ENCODE data around the gene CDKL4. TPM values are rescaled to one million over a fixed set of nuclear protein-coding genes. Genes with fewer than 3 reads are reported as not detected.
"Not testable (repeated sequence)": the region's sequence is repeated elsewhere in the genome, so short reads cannot be mapped to it uniquely, and the experiment has no call there.

CDKL4 gene
- total and polyA plus RNA-seq, 4 donors: 0.88 to 1.3 TPM; not detected in 2

DNA sequence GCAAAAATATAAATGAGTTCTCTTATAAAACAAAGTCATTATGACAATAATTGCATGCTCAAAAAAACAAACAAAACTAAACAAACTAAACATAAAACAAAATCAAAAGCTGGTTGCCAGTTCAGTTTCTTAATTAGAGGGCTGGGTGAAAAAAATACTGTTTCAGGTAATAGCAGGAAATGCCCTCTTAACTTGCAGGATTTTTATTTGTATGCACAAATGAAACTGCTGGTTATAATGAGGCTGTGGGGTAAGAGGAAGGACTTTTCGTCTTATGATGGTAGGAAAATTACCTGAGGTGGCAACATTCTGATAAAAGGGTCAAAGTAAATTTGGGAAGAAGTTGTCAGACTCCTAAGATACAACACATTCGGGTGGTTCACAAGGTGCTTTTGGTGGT is 21.5 kb upstream of the CDKL4 start:
- no peak for DNase-seq
- Histone ChIP-seq H3K4me3 (ENCODE audit: low read length in 2 of 2) (no peak overlapping the region), H3K27me3 (ENCODE audit: control insufficient read depth in 1 of 2, insufficient read depth in 2 of 2, low read length in 1 of 2) (no peaks in the 10 kb centered on the region), H3K27ac (ENCODE audit: low read depth in 1 of 2, low read length in 2 of 2) (no peak overlapping the region), H3K36me3 (ENCODE audit: control insufficient read depth in 1 of 2, insufficient read depth in 2 of 2, low read length in 1 of 2) (no peaks in the 10 kb centered on the region), H3K9me3 (ENCODE audit: control insufficient read depth, low read length) (no peaks in the 10 kb centered on the region), H3K4me1 (ENCODE audit: control insufficient read depth in 1 of 2, insufficient read depth in 2 of 2, low read length in 2 of 2) (peaks cover 0 to 5% of the 10 kb centered on the region in 2 donors)
- 88% methylated on average over 2 of the region's 2 CpGs for WGBS, 2 donors
- no peak for ATAC-seq (ENCODE audit: low FRiP score)
- intact Hi-C loops (cut with DNase I): no loop called here

GRCh38 chr2:39264733-39265132 is 21.0 kb upstream of the CDKL4 start:
- intact Hi-C loops (cut with DNase I): no loop called here
- Histone ChIP-seq H3K27me3 (ENCODE audit: control insufficient read depth in 1 of 2, insufficient read depth in 2 of 2, low read length in 1 of 2) (no peaks in the 10 kb centered on the region), H3K27ac (ENCODE audit: low read depth in 1 of 2, low read length in 2 of 2) (no peak overlapping the region), H3K9me3 (ENCODE audit: control insufficient read depth, low read length) (no peaks in the 10 kb centered on the region), H3K4me3 (ENCODE audit: low read length in 2 of 2) (no peak overlapping the region), H3K36me3 (ENCODE audit: control insufficient read depth in 1 of 2, insufficient read depth in 2 of 2, low read length in 1 of 2) (peaks cover 0 to 2% of the 10 kb centered on the region in 2 donors), H3K4me1 (ENCODE audit: control insufficient read depth in 1 of 2, insufficient read depth in 2 of 2, low read length in 2 of 2) (peaks cover 0 to 5% of the 10 kb centered on the region in 2 donors)
- ATAC-seq (ENCODE audit: low FRiP score) (no peak), DNase-seq (no peak)
- WGBS, 2 donors: 79 to 91% methylated on average over 1 of the region's 1 CpG

- no peak for DNase-seq
- WGBS, 2 donors: 96 to 98% methylated on average over 4 of the region's 4 CpGs
Observed at GRCh38 chr2:39260087-39260486, 16.3 kb upstream of the CDKL4 start.

GRCh38 chr2:39256040-39256439 is 12.3 kb upstream of the CDKL4 start:
- no peaks in the 10 kb centered on the region for H3K4me1 ChIP-seq (ENCODE audit: control insufficient read depth in 1 of 2, insufficient read depth in 2 of 2, low read length in 2 of 2)
- H3K9me3 ChIP-seq (ENCODE audit: control insufficient read depth, low read length): no peaks in the 10 kb centered on the region
- intact Hi-C loops (cut with DNase I): no loop called here
- no peaks in the 10 kb centered on the region for H3K27me3 ChIP-seq (ENCODE audit: control insufficient read depth in 1 of 2, insufficient read depth in 2 of 2, low read length in 1 of 2)
- DNase-seq: no peak
- no peak for ATAC-seq (ENCODE audit: low FRiP score)
- H3K4me3 ChIP-seq (ENCODE audit: low read length in 2 of 2): no peak overlapping the region
- H3K27ac ChIP-seq (ENCODE audit: low read depth in 1 of 2, low read length in 2 of 2): no peak overlapping the region
- H3K36me3 ChIP-seq (ENCODE audit: control insufficient read depth in 1 of 2, insufficient read depth in 2 of 2, low read length in 1 of 2): peaks cover 0 to 4% of the 10 kb centered on the region in 2 donors

More at GRCh38 chr2:39260087-39260486, 16.3 kb upstream of the CDKL4 start:
- H3K4me1 ChIP-seq (ENCODE audit: control insufficient read depth in 1 of 2, insufficient read depth in 2 of 2, low read length in 2 of 2): no peaks in the 10 kb centered on the region
- H3K36me3 ChIP-seq (ENCODE audit: control insufficient read depth in 1 of 2, insufficient read depth in 2 of 2, low read length in 1 of 2): peaks cover 0 to 4% of the 10 kb centered on the region in 2 donors
- no peak overlapping the region for H3K27ac ChIP-seq (ENCODE audit: low read depth in 1 of 2, low read length in 2 of 2)
- no peak overlapping the region for H3K4me3 ChIP-seq (ENCODE audit: low read length in 2 of 2)
- ATAC-seq (ENCODE audit: low FRiP score): no peak
- intact Hi-C loops (cut with DNase I): no loop called here
- no peaks in the 10 kb centered on the region for H3K27me3 ChIP-seq (ENCODE audit: control insufficient read depth in 1 of 2, insufficient read depth in 2 of 2, low read length in 1 of 2)
- H3K9me3 ChIP-seq (ENCODE audit: control insufficient read depth, low read length): no peaks in the 10 kb centered on the region

DNA sequence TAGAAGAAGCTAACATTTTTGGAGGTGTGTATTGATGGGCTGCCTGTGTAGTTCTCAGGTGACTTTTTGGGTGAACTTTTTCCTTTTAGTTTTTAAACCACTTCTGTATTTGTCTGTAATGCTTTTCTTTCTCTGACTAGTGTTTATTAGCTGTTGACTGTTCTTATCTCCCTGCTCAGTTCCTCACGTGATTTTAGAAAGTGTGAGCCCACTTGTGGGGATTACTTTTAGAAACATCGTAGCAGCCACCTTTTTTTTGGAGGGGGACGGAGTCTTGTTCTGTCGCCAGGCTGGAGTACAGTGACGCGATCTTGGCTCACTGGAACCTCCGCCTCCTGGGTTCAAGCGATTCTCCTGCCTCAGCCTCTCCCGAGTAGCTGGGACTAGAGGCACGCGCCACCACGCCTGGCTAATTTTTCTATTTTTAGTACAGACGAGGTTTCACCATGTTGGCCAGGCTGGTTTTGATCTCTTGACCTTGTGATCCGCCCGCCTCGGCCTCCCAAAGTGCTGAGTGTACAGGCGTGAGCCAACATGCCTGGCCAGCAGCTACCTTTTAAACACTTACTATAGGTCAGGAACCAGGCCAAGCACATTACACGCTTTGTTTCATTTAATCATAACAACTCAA is 9.2 kb upstream of the CDKL4 start:
- 85% methylated on average over 18 of the region's 18 CpGs for WGBS, 2 donors
- Histone ChIP-seq H3K36me3 (ENCODE audit: control insufficient read depth in 1 of 2, insufficient read depth in 2 of 2, low read length in 1 of 2) (peaks cover 2 to 5% of the 10 kb centered on the region in 2 donors), H3K27ac (ENCODE audit: low read depth in 1 of 2, low read length in 2 of 2) (no peak overlapping the region)

DNA sequence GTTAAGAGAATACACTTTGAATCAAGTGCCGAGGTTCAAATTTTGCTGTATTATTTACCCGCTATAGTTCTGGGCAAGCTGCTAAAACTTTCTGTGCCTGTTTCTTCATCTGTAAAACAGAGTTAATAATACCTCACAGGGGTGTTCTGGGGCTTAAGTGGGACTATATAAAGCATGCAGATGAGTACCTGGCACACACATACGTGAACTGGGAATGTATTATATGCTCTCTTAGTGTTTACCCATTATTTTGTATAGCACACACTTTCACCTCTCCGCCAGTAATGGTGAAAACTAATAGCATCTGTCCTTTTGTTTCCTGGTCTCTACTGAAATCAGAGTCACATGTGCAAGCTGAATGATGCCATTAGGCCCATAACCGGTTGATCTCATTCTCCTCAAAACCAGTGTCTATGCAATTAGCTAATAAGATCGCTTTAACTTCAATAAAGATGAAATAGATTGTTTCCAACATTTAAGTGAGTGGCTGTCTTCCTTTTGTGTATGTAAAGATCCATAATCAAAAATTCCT is 3.8 kb upstream of the CDKL4 start:
- Histone ChIP-seq H3K9me3 (ENCODE audit: control insufficient read depth, low read length) (no peaks in the 10 kb centered on the region), H3K27me3 (ENCODE audit: control insufficient read depth in 1 of 2, insufficient read depth in 2 of 2, low read length in 1 of 2) (no peaks in the 10 kb centered on the region), H3K4me1 (ENCODE audit: control insufficient read depth in 1 of 2, insufficient read depth in 2 of 2, low read length in 2 of 2) (no peaks in the 10 kb centered on the region), H3K36me3 (ENCODE audit: control insufficient read depth in 1 of 2, insufficient read depth in 2 of 2, low read length in 1 of 2) (peaks cover 0 to 5% of the 10 kb centered on the region in 2 donors), H3K4me3 (ENCODE audit: low read length in 2 of 2) (no peak overlapping the region), H3K27ac (ENCODE audit: low read depth in 1 of 2, low read length in 2 of 2) (no peak overlapping the region)
- no peak for DNase-seq
- WGBS, 2 donors: 71 to 85% methylated on average over 6 of the region's 6 CpGs
- ATAC-seq (ENCODE audit: low FRiP score): no peak
- intact Hi-C loops (cut with DNase I): no loop called here

More for the DNA sequence above, 9.2 kb upstream of the CDKL4 start:
- no peaks in the 10 kb centered on the region for H3K4me1 ChIP-seq (ENCODE audit: control insufficient read depth in 1 of 2, insufficient read depth in 2 of 2, low read length in 2 of 2)
- DNase-seq: no peak
- H3K9me3 ChIP-seq (ENCODE audit: control insufficient read depth, low read length): no peaks in the 10 kb centered on the region
- no peaks in the 10 kb centered on the region for H3K27me3 ChIP-seq (ENCODE audit: control insufficient read depth in 1 of 2, insufficient read depth in 2 of 2, low read length in 1 of 2)
- no peak for ATAC-seq (ENCODE audit: low FRiP score)
- H3K4me3 ChIP-seq (ENCODE audit: low read length in 2 of 2): no peak overlapping the region
- intact Hi-C loops (cut with DNase I): no loop called here

GRCh38 chr2:39246382-39246980 is 2.7 kb upstream of the CDKL4 start:
- 89 to 93% methylated on average over 1 of the region's 1 CpG for WGBS, 2 donors
- H3K27ac ChIP-seq (ENCODE audit: low read depth in 1 of 2, low read length in 2 of 2): no peak overlapping the region
- H3K27me3 ChIP-seq (ENCODE audit: control insufficient read depth in 1 of 2, insufficient read depth in 2 of 2, low read length in 1 of 2): no peaks in the 10 kb centered on the region
- DNase-seq (no peak), ATAC-seq (ENCODE audit: low FRiP score) (no peak)
- peaks cover 0 to 5% of the 10 kb centered on the region in 2 donors for H3K36me3 ChIP-seq (ENCODE audit: control insufficient read depth in 1 of 2, insufficient read depth in 2 of 2, low read length in 1 of 2)
- no peak overlapping the region for H3K4me3 ChIP-seq (ENCODE audit: low read length in 2 of 2)
- H3K9me3 ChIP-seq (ENCODE audit: control insufficient read depth, low read length): no peaks in the 10 kb centered on the region
- intact Hi-C loops (cut with DNase I): no loop called here
- no peaks in the 10 kb centered on the region for H3K4me1 ChIP-seq (ENCODE audit: control insufficient read depth in 1 of 2, insufficient read depth in 2 of 2, low read length in 2 of 2)

- H3K36me3 ChIP-seq (ENCODE audit: control insufficient read depth in 1 of 2, insufficient read depth in 2 of 2, low read length in 1 of 2); DNase-seq; ATAC-seq (ENCODE audit: low FRiP score); H3K4me1 ChIP-seq (ENCODE audit: control insufficient read depth in 1 of 2, insufficient read depth in 2 of 2, low read length in 2 of 2); H3K4me3 ChIP-seq (ENCODE audit: low read length in 2 of 2); H3K9me3 ChIP-seq (ENCODE audit: control insufficient read depth, low read length); intact Hi-C loops (cut with DNase I); H3K27me3 ChIP-seq (ENCODE audit: control insufficient read depth in 1 of 2, insufficient read depth in 2 of 2, low read length in 1 of 2); H3K27ac ChIP-seq (ENCODE audit: low read depth in 1 of 2, low read length in 2 of 2): not testable (repeated sequence)
- WGBS, 2 donors: 92% methylated on average over 31 of the region's 31 CpGs
Observed at GRCh38 chr2:39244963-39245625, 1.3 kb upstream of the CDKL4 start.
